K562 (cell line): Measurements from ENCODE around the gene FAM50B. TPM values are rescaled to one million over a fixed set of nuclear protein-coding genes. Genes with fewer than 3 reads are reported as not detected.

Experiments used
- ATAC-seq: fragments of 200-7000 bp; cut with Tn5 transposase; 3 replicates; pipeline ENCODE4 v1.9.1; 2020; ENCODE audit warnings: moderate library complexity
- BruUV-seq: library from RNA; stranded (reverse); fragments of 400-500 nt; replicated peaks from 2 replicates; lab custom pipeline; 2021; lab: Mats Ljungman, UMichigan
- CTCF ChIA-PET: fragments of 300-600 bp; formaldehyde crosslinking; extraction: SDS; loops from one replicate; lab custom pipeline; 2021; ENCODE audit warnings: low intra/inter-chr PET ratio; lab: Yijun Ruan, JAX
- POLR2A ChIA-PET: fragments of 300-600, 350-650 bp; sonication (Branson Sonifier 250); formaldehyde crosslinking; extraction: SDS; loops from one replicate; lab custom pipeline; 2021; ENCODE audit warnings: antibody characterized with exemption, inconsistent platforms; lab: Yijun Ruan, JAX
- DNase-seq, 4 experiments: peaks; one replicate each; pipeline versions ENCODE4 v3.0.0 to v3.0.0-alpha.2; 2011 to 2018; ENCODE audit warnings: low spot score in 3 of 4, mixed read lengths in 3 of 4; ENCODE audit errors: extremely low read depth in 1 of 4
- FAIRE-seq: peaks from 2 replicates; lab custom pipeline; 2011; peaks lifted over from hg19 to GRCh38; lab: Jason Lieb, UNC
- H2AFZ ChIP-seq: 2 replicates; pipeline ENCODE4 v1.6.0; 2011; ENCODE audit warnings: low read depth, low read length, control low read depth, inconsistent platforms
- H3K27ac ChIP-seq: fragments of 200-600 bp; 3 replicates; pipeline ENCODE4 v1.8.0; 2011; ENCODE audit warnings: low read depth, mild to moderate bottlenecking, control low read depth, inconsistent platforms, low read length, moderate library complexity, mixed read lengths; ENCODE audit errors: extremely low read depth
- H3K27me3 ChIP-seq, 2 experiments: fragments of 300-600 bp in 1 of 2; 2 replicates in 1 of 2; 3 replicates in 1 of 2; pipeline versions ENCODE4 v1.6.0 to v1.8.0; 2011; ENCODE audit warnings: inconsistent platforms in 2 of 2, low read length in 2 of 2, mild to moderate bottlenecking in 1 of 2, mixed read lengths in 1 of 2, moderate library complexity in 1 of 2; ENCODE audit not compliant: control insufficient read depth in 2 of 2, insufficient read depth in 2 of 2
- H3K36me3 ChIP-seq: fragments of 300-600 bp; 3 replicates; pipeline ENCODE4 v1.8.0; 2011; ENCODE audit warnings: mild to moderate bottlenecking, low read length, inconsistent platforms; ENCODE audit not compliant: control insufficient read depth, insufficient read depth
- H3K4me1 ChIP-seq, 2 experiments: fragments of 200-600 bp in 1 of 2; replicated peaks in 1 of 2; 2 replicates in 1 of 2; 3 replicates in 1 of 2; pipeline versions ENCODE4 v1.5.1 to v1.8.0; 2011; ENCODE audit warnings: inconsistent platforms in 2 of 2, low read length in 2 of 2, mild to moderate bottlenecking in 1 of 2, mixed read lengths in 1 of 2, moderate library complexity in 1 of 2; ENCODE audit not compliant: control insufficient read depth in 2 of 2, insufficient read depth in 2 of 2
- H3K4me2 ChIP-seq: 2 replicates; pipeline ENCODE4 v1.6.1; 2011; ENCODE audit warnings: low read length, control low read depth, inconsistent platforms, mixed read lengths; ENCODE audit not compliant: insufficient read depth
- H3K4me3 ChIP-seq: fragments of 200-600 bp; sonication (generic), shearing (Covaris generic); 2 replicates; pipeline ENCODE4 v1.5.1; 2016; ENCODE audit warnings: control low read depth, inconsistent platforms
- H3K79me2 ChIP-seq: fragments of 200-600 bp; 3 replicates; pipeline ENCODE4 v1.8.0; 2011; ENCODE audit warnings: low read length, inconsistent platforms; ENCODE audit not compliant: control insufficient read depth, insufficient read depth
- H3K9ac ChIP-seq, 2 experiments: 2 replicates each; pipeline versions ENCODE4 v1.6.0 to v1.6.1; 2011; ENCODE audit warnings: low read depth in 2 of 2, low read length in 2 of 2, control low read depth in 1 of 2, inconsistent platforms in 1 of 2, mild to moderate bottlenecking in 1 of 2, mixed read lengths in 1 of 2; ENCODE audit not compliant: insufficient read depth in 1 of 2
- H3K9me1 ChIP-seq: one replicate; pipeline ENCODE4 v1.6.0; 2011; ENCODE audit warnings: inconsistent platforms, mild to moderate bottlenecking, low read length, moderate library complexity; ENCODE audit not compliant: control insufficient read depth, insufficient read depth
- H3K9me3 ChIP-seq: replicated peaks from 2 replicates; pipeline ENCODE4 v1.5.1; 2011; ENCODE audit warnings: low read depth, low read length, inconsistent platforms; ENCODE audit not compliant: control insufficient read depth, insufficient read depth
- H4K20me1 ChIP-seq: replicated peaks from 2 replicates; pipeline ENCODE4 v1.6.1; 2011; ENCODE audit warnings: low read length, inconsistent platforms, mixed read lengths; ENCODE audit not compliant: control insufficient read depth, insufficient read depth
- CREM ChIP-seq: IDR thresholded peaks from 2 replicates; pipeline ENCODE4 v1.6.1; 2014; ENCODE audit warnings: antibody characterized with exemption, low read depth
- SMARCC2 ChIP-seq: fragments of 450-650 bp; IDR thresholded peaks from 2 replicates; pipeline ENCODE4 v1.6.1; 2017; ENCODE audit warnings: antibody characterized with exemption, moderate library complexity, mild to moderate bottlenecking, low read depth
- ZC3H8 ChIP-seq: fragments of 450-650 bp; IDR thresholded peaks from 2 replicates; pipeline ENCODE4 v1.6.1; 2017
- ZNF140 ChIP-seq: fragments of 250-450 bp; sonication (Bioruptor Pico); IDR thresholded peaks from 2 replicates; pipeline ENCODE4 v1.8.0; 2021; ENCODE audit warnings: moderate library complexity, mild to moderate bottlenecking, inconsistent platforms
- WGBS: fragments of 100-300 bp; shearing (Covaris generic); methylation state at CpG from one replicate; pipeline ENCODE4 v1.1.6; 2016; ENCODE audit warnings: low coverage, mixed read lengths; ENCODE audit not compliant: insufficient coverage; ENCODE audit errors: missing lambda C conversion rate; 5-methylcytosine and 5-hydroxymethylcytosine counted together
- in situ Hi-C: fragments of 300-500 bp; cut with MboI; formaldehyde crosslinking; loops from 4 replicates; pipeline ENCODE4 v1.15.0; 2018; ENCODE audit warnings: inconsistent platforms, mixed read lengths
- intact Hi-C: fragments of 100-400 bp; cut with micrococcal nuclease; formaldehyde crosslinking; loops from 2 replicates; pipeline ENCODE4 v1.14.2; 2022
- polyA plus RNA-seq, 8 experiments: library from polyadenylated mRNA; depleted of rRNA in 4 of 8; stranded (reverse) in 5 of 8; unstranded in 3 of 8; fragments of >200 nt; fragmentation: Nextera tagmentation in 2 of 8; fragmentation: Illumina TruSeq in 1 of 8; extraction: Ambion mirVana in 2 of 8; extraction: Trizol in 1 of 8; gene quantifications; 2 replicates each; pipeline versions ENCODE4 v1.2.1 to v1.2.3, GENCODE V29; 2011 to 2014; ENCODE audit warnings: inconsistent platforms in 1 of 8, missing spikeins in 1 of 8
- total RNA-seq, 7 experiments: library from RNA; depleted of rRNA in 6 of 7; stranded (reverse); fragments of >200 nt in 6 of 7; fragmentation: Illumina TruSeq in 2 of 7; extraction: Trizol in 2 of 7; gene quantifications; 2 replicates each; pipeline versions ENCODE4 v1.2.1 to v1.2.3, GENCODE V29; 2011 to 2021; ENCODE audit warnings: low replicate concordance in 1 of 7
- TF ChIP-seq, protein P1 (sequence below), 3 experiments: fragments of 200-800 bp in 1 of 3; sonication (Bioruptor generic) in 1 of 3; sonication (generic) in 1 of 3; formaldehyde crosslinking in 1 of 3; IDR thresholded peaks; 2 replicates each; pipeline versions ENCODE4 v1.6.1 to v1.8.0; 2016 to 2022; ENCODE audit warnings: mild to moderate bottlenecking in 2 of 3, missing compliant biosample characterization in 2 of 3, missing genetic modification characterization in 2 of 3, missing genetic modification reagents in 1 of 3

Gene FAM50B
- total and polyA plus RNA-seq, 9 of the 15 experiments (the other 6 are each of a cell fraction or from before 2014, with no cell fraction given): 0.09 to 0.16 (median 0.13) TPM; not detected in 6

- in situ Hi-C loops: no loop called here
- ChIA-PET CTCF (no interaction called here), POLR2A (interaction anchor here (1.2 kb wide), 1 partner anchor 9 kb away, joined by 3 read pairs; no protein-coding TSS in a partner anchor)
- 1% methylated on average over 11 of the region's 11 CpGs for WGBS
- Histone ChIP-seq H3K27me3 (peaks cover 53 to 58% of the 10 kb centered on the region in 2 experiments), H3K79me2 (no peaks in the 10 kb centered on the region), H3K9me3 (no peaks in the 10 kb centered on the region), H4K20me1 (0 out of 2 replicates have a peak, but pooled peaks cover 4% of the 10 kb centered on the region), H3K4me2 (no peak overlapping the region), H3K9me1 (no peaks in the 10 kb centered on the region), H3K9ac (no peak overlapping the region; a peak in 1 of 4 replicates), H3K4me1 (no peaks in the 10 kb centered on the region), H3K36me3 (no peaks in the 10 kb centered on the region), H3K27ac (no peak overlapping the region), H2AFZ (no peak overlapping the region), H3K4me3 (no peak overlapping the region)
- BruUV-seq: no TSS peak
- ATAC-seq (no peak), DNase-seq (no peak), FAIRE-seq (no peak)
- TF ChIP-seq SMARCC2 (no peak), ZC3H8 (no peak), ZNF140 (CRISPR knock-in tag) (no peak), CREM (no peak)
- TF ChIP-seq, protein P1, sequence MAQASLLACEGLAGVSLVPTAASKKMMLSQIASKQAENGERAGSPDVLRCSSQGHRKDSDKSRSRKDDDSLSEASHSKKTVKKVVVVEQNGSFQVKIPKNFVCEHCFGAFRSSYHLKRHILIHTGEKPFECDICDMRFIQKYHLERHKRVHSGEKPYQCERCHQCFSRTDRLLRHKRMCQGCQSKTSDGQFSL (CRISPR knock-in tag; IDR thresholded peaks at IDR 0.05): no peak
- TF ChIP-seq, protein P1 (tag; IDR thresholded peaks at IDR 0.05): no peak
- intact Hi-C loops: no loop called here
Measured at GRCh38 chr6:3800850-3801591, 48.2 kb upstream of the FAM50B start.
